HL-60/S4 treated with phorbol 12-myristate 13-acetate at 8.2 ng/mL for 4 days and 3 days (cell line): ENCODE data around the gene FZD1.
"Not testable (repeated sequence)": the region's sequence is repeated elsewhere in the genome, so short reads cannot be mapped to it uniquely, and the experiment has no call there.

Experiments
- in situ Hi-C: fragments of 300-500 bp; cut with MboI; formaldehyde crosslinking; loops from 2 replicates; pipeline ENCODE4 v1.15.0; 2022; ENCODE audit warnings: low sequenced_read_pairs

Gene FZD1

DNA sequence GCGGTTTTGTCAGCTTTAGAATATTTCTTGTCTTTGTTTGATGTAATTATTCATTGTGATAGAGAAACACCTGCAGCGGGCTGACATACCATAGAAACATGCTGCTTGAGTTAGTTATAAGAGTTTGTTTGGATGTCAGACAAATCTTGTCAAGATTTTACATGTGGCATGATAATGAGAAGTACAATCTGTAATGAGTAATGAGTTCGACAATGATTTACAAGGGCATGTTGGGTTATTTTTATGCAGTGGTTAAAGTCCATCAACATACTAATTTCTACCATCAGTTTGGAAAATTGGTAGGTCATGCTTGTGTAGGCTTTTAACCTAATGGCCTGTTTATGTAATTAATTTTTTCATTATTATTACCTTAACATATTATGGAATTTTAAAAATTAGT lies 31.3 kb downstream of the FZD1 start:
- in situ Hi-C loops = no loop called here

DNA sequence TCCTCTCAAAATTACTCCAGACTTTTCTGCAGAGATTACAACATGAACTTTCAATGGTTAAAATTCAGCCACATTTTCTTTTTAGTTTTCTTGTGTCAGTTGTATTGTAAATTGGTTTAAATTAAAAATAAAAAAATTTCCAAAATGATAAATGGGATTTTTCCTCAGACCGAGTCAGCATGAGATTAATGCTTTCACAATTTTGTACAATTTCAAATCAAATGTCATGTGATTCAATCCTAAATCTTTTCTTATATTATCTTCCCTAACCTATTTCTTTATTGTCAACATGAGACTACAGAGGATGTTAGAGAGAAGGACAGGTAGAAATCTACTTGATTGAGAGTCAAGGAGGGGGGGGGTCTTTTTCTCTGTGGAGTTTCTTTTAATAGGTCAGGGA lies 33.7 kb downstream of the FZD1 start:
- in situ Hi-C loops = no loop called here

DNA sequence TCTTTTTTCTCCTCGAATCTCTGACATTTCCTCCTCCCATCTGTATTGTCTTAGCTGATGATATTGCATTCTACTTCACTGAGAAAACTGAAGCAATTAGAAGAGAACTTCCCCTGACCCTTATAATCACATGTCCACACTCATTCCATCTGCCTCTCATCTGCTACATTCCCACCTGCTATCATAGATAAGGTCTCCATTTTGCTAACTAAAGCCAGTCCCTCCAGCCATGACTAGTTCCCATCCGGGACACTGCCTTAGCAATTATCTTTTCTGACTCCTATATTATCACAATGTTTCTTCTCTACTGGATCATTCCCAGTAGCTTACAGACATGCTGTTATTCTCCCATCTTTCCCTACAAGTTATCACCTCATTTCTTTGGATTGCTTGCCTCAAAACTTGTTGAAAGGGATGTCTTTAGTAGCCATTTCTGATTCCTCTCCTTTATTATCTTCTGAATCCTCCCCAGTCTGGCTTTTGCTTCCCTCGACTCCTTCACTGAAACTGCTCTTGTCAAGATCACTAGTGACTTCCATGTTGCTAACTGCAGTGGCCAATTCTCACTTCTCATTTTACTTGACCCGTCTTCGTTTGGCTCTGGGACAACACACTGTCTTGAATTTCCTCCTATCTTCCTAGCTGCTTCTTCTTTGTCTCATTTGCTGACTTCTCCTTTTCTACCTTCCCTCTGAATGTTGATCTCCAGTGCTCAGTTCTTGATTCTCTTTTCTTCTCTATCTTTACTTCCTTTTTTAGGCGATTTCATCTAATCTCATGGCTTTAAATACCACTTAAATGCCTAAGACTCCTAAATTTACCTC lies 35.9 kb downstream of the FZD1 start:
- in situ Hi-C loops = no loop called here

- in situ Hi-C loops = no loop called here
Measured at GRCh38 chr7:91302794-91303193, 38.6 kb downstream of the FZD1 start.

DNA sequence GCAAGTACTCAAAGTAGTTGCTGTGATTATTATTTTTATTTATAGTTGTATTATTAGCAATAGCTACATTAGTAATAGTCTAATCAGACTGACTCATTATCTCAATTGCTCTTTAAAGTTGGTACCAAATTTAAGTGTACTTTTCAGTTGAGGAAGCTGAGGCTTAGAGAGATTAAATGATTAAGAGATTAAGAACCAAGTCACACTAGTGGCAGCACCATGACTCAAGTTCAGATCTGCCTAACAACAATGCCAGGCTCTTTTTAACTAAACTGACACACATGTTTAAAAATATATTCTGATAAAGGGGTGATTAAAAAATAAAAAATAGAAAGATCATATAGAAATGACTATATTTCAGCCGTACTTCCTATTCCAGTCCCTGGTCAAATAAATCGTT lies 42.0 kb downstream of the FZD1 start:
- in situ Hi-C loops = no loop called here

GRCh38 chr7:91307467-91307866 lies 43.2 kb downstream of the FZD1 start:
- in situ Hi-C loops = no loop called here

- in situ Hi-C loops = not testable (repeated sequence)
Measured at GRCh38 chr7:91308191-91308590, 44.0 kb downstream of the FZD1 start.

GRCh38 chr7:91310830-91311460 lies 46.7 kb downstream of the FZD1 start:
- in situ Hi-C loops = no loop called here

GRCh38 chr7:91311839-91312238 lies 47.6 kb downstream of the FZD1 start:
- in situ Hi-C loops = no loop called here

- in situ Hi-C loops = no loop called here
Measured at GRCh38 chr7:91313113-91313512, 48.9 kb downstream of the FZD1 start.

DNA sequence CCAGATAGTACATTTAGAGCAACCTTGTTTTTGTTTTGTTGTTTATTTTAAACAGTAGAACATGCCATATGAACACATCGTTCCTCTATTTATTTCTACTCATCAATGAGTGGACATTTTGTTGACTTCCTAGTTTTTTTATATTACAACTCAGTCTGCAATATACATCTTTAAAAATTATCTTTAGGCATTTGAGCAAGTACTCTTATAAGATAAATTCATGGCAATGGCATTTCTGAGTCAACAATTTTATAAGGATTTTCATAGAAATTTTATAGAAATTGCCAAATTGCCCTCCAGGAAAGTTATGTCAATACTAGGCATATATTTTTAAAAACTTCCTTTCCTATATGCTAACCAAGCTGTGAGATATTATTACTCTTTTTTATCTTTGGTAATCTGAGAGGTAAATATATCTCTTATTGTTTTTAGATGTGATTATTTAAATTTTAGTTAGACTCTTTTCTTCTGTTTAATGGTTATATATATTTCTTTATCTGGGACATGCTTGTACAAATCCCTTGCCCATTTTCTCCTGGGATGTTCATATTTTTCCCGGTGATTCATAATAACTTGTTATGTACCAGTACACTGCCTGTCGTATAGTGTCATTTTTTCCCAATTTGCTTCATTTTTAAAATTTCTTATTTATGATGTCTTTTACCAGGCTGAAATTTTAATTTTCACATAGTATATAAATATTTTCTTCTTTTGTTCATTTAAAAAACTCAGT lies 50.5 kb downstream of the FZD1 start:
- in situ Hi-C loops = no loop called here

DNA sequence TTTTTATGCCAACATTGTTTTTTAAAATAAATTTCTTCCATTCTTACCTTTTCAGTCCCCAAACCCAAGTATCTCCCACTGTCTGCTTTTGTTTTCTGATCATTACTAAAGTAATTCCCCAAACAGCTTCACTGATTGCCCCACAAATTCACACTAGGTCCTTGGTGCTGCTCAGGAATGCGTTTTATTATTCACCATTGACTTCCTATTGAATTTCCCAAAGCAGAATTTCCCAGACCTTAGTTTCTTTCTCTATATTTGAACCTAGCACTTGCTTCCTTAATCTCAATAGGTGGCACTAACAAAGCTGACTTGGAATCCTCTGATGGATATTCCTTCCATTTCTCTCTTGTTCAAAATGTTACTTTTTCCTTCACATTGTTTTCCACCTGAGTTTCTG lies 52.2 kb downstream of the FZD1 start:
- in situ Hi-C loops = no loop called here

- in situ Hi-C loops = no loop called here
Measured at GRCh38 chr7:91319351-91319750, 55.1 kb downstream of the FZD1 start.

DNA sequence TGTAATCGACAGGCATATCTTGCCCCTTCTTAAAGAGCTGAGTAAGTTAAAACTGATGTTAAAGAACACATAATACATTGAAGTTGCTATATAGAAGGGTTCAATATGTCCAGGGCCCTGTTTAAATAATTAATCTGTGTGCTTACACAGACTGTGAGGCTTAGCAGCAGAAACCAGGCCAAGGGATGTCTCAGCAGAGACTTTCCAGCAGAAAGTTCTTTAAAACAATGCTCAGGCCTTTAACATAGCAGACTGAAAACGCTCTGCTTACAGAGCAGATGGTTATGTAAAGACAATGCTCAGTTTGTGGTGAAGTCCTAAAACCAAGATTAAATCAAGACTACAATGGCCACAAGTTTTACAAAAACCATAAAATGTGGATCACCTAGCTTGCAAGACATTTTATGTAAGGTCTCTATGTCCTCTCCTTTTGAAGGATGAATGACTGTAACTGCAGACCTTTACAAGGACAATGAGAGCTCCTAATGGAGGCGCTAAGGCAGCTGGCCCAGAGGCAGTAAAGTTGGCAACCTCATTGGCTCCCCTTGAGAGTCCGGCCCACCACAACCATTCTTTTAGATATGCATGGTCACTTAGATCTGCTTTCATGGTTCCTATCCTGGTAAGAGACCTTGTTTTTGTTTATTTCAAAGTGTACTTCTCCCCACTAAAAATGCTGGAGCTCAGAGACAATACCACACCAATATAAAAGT lies 56.3 kb downstream of the FZD1 start:
- in situ Hi-C loops = no loop called here
